Lung microvascular endothelial cell (primary cell): ENCODE measurements around the gene ADGRF1. TPM values are rescaled to one million over a fixed set of nuclear protein-coding genes. Genes with fewer than 3 reads are reported as not detected.
A peak's percentile ranks its signal among the peaks of the same experiment; 100 is the strongest.
"Not testable (repeated sequence)": the region's sequence is repeated elsewhere in the genome, so short reads cannot be mapped to it uniquely, and the experiment has no call there.

ENCODE experiments used
- DNase-seq, 2 donors: peaks; one replicate each; pipeline versions ENCODE4 v3.0.0 to v3.0.0-alpha.2; 2010; ENCODE audit warnings: low read depth in 2 of 2
- total RNA-seq: library from RNA; depleted of rRNA; stranded (reverse); fragments of >200 nt; gene quantifications from 2 replicates; pipeline ENCODE4 v1.2.1, GENCODE V29; 2014

Gene ADGRF1
- total RNA-seq, 1 donor from 2014 or later: not detected

GRCh38 chr6:47023573-47023972 is 18.6 kb downstream of the ADGRF1 start:
- DNase-seq: no peak

- no peak for DNase-seq
These were observed 19.9 kb downstream of the ADGRF1 start for GRCh38 chr6:47022191-47022590.

DNA sequence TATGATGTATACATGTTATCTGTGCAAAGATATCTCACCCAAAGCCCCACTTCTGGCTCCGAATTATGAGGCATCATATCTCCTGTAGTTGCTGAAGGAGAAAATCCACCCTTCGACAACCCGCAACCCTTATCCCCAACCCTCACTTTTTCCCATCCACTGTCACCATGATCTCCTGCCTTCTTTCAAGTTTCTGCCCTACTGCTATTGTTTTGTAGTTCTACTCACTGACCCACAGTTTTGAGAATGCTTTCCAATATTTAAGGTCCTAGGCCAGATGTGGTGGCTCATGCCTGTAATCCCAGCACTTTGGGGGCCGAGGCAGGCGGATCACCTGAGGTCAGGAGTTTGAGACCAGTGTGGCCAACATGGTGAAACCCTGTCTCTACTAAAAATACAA is 22.2 kb downstream of the ADGRF1 start:
- no peak for DNase-seq

DNA sequence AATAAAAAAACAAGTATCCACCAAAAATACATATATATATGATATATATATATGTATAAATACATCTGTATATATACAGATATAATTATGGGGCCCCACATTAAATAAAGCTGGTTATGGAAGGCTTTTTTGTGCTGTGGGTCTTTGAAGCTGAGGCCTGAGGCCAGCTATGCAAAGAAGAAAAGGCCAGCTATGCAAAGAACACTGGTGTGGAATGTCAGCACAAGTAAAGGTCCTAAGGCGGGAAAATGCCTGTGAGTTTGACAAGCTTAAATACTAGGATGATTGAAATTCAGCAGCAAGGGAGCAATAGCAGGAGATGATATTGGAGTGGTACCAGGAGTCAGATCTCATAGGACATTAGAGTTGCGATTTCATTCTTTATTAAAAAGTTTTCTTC is 25.2 kb downstream of the ADGRF1 start:
- no peak for DNase-seq

DNA sequence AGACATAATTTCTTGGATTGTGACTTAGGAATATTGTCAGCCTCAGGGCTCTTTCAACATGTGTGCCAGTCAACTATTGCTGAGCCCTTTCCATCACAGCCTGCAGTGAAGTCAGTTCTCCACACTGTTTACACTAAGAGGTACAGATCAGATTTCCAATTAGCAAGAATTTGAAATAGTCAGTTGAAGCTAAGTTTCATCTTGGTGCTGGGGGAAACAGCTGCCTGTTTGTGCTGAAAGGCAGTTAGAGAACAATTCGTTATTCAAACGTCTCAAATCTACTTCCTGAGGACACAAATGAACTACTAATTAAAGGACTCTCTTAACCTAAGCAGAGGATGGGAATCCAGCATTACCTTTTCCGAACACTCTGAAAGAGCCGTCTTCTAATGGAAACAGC is 25.9 kb downstream of the ADGRF1 start:
- DNase-seq: peak in 1 of 2 donors; percentile 12

DNA sequence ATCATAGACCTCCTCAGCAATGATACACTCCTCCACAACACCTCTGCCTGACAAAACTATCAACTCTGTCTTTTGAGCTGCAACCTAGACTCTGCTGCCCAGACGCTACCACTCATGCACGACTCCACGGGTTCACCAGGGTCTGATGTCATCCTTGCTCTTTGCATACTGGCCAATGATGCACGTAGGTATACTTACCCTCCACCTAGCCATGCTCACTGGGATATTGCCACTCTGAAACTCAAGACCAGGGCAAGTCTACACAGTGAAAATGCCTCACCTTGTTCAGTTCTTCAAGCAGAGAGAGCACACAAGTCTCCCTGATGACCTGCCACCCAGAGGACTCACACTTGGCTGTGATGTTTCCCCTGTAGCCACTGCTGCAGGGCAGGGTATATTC is 27.7 kb downstream of the ADGRF1 start:
- DNase-seq: no peak

DNA sequence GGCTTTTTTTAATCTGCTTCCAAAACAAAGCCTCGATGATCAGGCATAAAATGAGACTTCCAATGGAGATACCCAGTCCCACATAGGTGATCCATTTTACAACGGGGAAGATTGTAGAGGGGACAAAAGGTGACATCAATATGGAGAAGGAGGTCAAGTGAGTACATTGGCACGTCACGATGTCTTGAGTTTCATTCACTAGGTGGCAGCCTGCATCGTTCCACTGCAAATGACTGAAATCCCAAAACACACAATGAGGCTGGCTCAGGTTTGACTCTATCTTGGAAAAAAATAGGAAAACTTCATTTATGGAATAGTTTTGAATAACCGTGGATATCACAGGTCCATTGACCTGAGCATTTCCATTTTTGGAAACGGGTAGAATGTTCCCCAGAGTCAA is 32.5 kb downstream of the ADGRF1 start:
- no peak for DNase-seq

DNA sequence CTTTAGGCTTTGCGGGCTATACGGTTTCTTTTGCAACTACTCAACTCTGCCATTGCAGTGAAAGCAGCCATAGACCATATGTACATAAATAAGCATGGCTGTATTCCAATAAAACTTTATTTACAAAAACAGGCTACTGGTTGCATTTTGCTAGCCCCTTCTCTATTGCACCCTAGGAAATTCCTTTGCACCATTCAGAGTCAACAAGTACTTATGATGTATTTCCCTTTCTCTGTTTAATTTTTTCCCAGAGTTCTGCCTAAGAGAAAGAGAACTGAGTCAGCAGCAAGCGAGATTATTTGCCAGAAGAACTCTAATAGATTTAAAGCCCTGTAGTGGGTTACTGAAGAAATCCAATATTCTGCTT is 33.8 kb downstream of the ADGRF1 start:
- DNase-seq: no peak

- DNase-seq: no peak
These were observed 34.3 kb downstream of the ADGRF1 start for GRCh38 chr6:47007657-47008396.

DNA sequence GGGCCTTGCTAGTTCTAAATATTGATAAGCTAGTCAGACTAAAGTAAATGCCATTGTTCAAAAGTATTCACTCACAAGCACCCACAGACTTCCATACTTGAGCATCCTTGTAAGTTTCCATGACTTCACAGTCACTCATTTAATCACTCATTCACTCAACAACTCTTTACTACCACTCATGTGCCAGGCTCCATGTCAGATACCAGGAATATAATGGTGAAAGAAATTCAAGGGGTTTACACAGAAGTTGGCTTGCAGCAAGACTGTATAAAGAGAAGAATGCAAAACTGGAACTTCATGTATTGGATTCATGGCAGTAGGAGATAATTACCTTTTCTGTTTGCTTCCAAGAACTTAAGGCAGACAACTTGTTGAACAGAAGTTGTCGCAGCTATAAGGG is 36.6 kb downstream of the ADGRF1 start:
- DNase-seq: no peak

DNA sequence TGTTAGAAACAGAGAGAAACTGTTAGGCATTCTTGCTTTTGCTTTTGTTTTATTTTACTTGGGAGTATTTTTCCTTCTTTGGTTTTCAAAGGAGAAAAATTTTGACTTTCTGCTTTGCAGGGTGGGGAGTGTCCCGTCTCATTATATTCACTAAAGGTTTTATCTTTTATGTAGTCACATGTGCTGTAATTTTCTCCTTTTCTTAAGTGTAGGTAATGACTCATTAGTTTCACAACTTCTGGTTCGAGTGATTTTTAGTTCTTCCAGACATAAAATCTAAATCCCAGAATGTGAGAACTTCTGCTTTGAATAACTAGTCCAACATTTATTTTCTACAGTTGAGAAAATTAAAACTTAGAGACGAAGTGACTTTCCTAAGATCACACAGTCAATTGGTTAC is 37.7 kb downstream of the ADGRF1 start:
- no peak for DNase-seq

- no peak for DNase-seq
These were observed 41.3 kb downstream of the ADGRF1 start for GRCh38 chr6:47000842-47001241.

DNA sequence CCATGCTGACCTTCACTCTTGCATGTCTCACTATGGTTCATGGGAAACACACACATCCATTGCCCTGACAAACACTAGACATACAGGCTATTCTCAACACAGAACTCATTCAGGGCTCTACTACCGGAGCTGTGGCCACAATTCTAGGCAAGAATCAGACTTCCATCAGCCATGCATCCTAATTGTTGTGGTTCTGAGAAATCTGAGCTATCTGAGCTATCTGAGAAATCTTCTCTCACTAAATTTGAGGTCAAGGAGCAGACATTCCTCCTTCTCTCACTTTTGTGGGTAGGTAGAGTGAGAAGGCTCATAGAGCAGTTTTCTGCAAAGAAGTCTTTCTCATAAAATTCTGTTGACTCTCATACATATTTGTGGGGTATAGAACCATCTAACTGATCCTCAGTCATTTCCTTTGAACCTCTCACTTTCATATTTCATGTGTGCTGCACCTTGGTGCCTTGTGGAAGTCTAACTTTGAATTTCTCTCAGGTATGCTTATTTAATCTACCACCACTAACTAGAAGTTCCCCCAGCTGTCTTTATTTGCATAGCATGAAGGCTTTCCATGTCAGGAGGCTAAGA is 43.6 kb downstream of the ADGRF1 start:
- DNase-seq: no peak

DNA sequence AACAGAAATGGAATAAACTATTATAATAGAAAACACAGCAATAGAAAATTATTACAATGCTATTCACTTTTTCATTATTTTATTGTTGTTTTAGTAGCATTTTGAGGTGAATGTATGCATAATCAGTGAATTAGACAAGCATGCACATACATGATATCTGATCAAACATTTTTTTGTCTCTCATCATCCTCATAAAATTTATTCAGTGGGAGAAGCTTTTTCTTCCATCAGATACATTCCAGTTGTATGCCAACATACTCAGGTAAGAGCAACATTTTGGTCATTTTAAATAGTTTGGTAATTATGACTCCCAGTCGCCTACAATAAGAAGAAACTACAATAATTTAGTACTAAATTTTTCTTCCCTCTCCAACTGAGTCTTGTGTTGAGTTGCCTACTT is 44.5 kb downstream of the ADGRF1 start:
- DNase-seq: no peak

DNA sequence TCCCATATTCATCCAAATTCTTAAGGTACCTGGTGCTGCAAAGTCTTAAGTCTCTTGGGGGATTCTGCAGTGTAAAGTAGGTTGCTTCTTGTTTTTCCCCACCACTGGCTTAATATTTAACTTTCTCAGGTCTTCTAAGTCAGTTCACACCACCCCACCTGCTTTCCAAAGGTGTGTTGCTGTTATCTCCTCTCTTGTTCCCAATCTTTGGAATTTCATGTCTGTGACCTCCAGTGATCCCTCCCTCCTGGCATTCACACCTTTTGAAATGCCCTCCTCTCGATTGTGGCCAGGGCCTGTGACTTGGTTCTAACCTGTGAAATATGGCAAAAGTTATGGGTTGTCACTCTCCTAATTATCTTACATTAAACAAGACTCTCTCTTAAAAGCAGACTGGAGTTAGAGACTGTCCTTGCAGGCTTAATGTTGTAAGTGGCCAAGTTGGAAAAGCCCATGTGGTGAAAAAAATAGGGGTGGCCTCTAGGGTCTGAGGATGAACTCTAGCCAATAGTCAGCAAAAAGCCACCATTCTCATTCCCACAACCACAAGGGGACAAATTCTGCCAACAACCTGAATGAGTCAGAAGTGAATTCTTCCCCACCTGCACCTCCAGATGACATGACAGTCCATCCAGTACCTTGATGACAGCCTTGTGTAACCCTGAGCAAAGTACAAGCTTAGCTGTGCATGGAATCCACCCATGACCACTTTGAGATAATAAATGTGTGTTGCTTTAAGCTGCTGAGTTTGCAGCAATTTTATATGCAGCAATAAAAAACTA is 45.1 kb downstream of the ADGRF1 start:
- no peak for DNase-seq

DNA sequence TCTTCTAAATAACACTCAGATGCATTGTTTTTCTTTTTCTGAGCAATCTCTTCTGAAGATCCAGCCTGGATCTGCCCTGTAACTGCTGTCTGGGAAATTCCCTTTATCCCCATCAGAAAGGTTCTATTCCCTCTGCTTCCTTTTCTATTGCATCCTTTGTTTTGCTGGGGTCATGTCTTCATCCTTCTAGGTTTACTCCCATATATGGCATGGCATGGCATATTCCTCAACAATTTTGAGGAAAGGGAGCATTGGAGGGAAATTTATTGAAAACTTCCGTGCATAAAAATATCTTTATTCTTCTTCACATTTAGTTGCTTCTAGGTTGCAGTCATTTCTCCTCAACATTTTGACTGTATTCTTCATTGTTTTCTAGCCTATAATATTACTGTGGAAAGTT is 47.2 kb downstream of the ADGRF1 start:
- peak in 1 of 2 donors; percentile 38 for DNase-seq

DNA sequence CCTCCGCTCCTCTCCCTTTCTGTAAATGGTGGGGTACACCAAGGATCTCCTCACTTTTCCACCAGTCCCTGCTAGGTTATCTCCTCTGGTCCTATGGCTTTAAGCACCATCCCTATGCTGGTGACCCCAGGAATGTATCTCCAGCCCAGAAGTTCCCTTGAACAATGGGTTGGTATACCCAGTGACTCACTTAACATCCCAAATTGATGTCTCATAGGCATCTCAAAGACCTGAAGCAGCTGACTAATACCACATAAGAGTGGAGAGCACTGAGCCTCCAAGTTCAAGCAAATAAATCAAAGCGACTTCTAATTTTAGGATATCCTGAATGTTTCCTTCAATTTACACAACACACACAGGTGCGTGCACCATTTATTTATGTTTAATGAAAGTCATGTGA is 48.3 kb downstream of the ADGRF1 start:
- peak in 1 of 2 donors; percentile 96 for DNase-seq

DNA sequence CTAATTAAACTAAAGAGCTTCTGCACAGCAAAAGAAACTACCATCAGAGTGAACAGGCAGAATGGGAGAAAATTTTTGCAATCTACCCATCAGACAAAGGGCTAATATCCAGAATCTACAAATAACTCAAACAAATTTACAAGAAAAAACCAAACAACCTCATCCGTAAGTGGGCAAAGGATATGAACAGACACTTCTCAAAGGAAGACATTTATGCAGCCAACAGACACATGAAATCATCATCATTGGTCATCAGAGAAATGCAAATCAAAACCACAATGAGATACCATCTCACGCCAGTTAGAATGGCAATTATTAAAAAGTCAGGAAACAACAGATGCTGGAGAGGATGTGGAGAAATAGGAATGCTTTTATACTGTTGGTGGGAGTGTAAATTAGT is 49.7 kb downstream of the ADGRF1 start:
- not testable (repeated sequence) for DNase-seq

GRCh38 chr6:46990818-46991510 is 51.2 kb downstream of the ADGRF1 start:
- peak; percentile 78 to 84 for DNase-seq

DNA sequence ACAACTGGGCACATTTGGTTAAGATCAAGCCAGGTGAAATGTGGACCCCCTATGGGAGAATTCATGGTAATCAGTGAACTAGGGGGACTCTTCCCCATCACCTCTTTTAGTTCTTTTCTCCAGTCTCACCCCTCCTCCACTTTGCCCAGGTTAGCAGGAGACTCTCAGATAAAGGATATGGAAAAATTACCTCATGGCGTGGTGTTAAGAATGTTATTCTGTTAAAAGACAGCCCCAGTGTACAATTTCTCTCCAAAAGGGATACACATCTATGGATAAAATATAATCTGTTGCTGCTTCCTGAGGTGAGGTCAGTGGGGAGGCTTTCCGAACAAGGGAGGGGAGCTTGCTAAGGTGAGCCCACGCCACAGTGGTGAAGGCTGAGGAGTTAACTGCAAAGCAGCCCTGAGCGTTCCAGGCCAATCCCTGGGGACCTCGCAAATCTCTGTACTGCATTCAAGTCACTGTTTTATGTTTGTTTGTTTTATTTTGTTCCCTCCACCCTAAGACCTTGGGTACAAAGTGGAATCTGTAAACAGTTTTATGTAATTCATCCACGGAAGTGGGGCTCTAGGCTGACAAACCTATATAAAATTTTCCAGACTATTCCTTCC is 52.0 kb downstream of the ADGRF1 start:
- DNase-seq: peak; percentile 13 to 29

GRCh38 chr6:46989398-46989797 is 52.7 kb downstream of the ADGRF1 start:
- no peak for DNase-seq

- peak; percentile 35 to 73 for DNase-seq
These were observed 56.2 kb downstream of the ADGRF1 start for GRCh38 chr6:46985943-46986342.
